DMS79 (cell line): ENCODE data around the gene CAMK1G.

Experiments
- DNase-seq: peaks from one replicate; lab custom pipeline; 2025; lab: John Stamatoyannopoulos, UW

CAMK1G gene

GRCh38 chr1:209600541-209600940 is 17.0 kb downstream of the CAMK1G start:
- no peak for DNase-seq

- DNase-seq, result no peak
Observed at GRCh38 chr1:209601809-209602657, 18.5 kb downstream of the CAMK1G start.

- DNase-seq, result no peak
Observed at GRCh38 chr1:209603877-209604276, 20.4 kb downstream of the CAMK1G start.

- no peak for DNase-seq
Observed at GRCh38 chr1:209607102-209607794, 23.7 kb downstream of the CAMK1G start.

GRCh38 chr1:209607795-209608178 is 24.3 kb downstream of the CAMK1G start:
- no peak for DNase-seq

GRCh38 chr1:209609041-209609790 is 25.7 kb downstream of the CAMK1G start:
- no peak for DNase-seq

GRCh38 chr1:209609791-209610630 is 26.5 kb downstream of the CAMK1G start:
- no peak for DNase-seq

- no peak for DNase-seq
Observed at GRCh38 chr1:209610631-209610905, 27.1 kb downstream of the CAMK1G start.

- DNase-seq, result no peak
Observed at GRCh38 chr1:209611771-209612570, 28.5 kb downstream of the CAMK1G start.

- no peak for DNase-seq
Observed at GRCh38 chr1:209612646-209613399, 29.3 kb downstream of the CAMK1G start.

GRCh38 chr1:209613400-209614150 is 30.1 kb downstream of the CAMK1G start:
- DNase-seq, result no peak

GRCh38 chr1:209614151-209614420 is 30.6 kb downstream of the CAMK1G start:
- no peak for DNase-seq

GRCh38 chr1:209614906-209615305 is 31.4 kb downstream of the CAMK1G start:
- no peak for DNase-seq

- DNase-seq, result no peak
Observed at GRCh38 chr1:209616366-209617046, 33.0 kb downstream of the CAMK1G start.

GRCh38 chr1:209617047-209617673 is 33.6 kb downstream of the CAMK1G start:
- no peak for DNase-seq

GRCh38 chr1:209617755-209618154 is 34.2 kb downstream of the CAMK1G start:
- DNase-seq, result no peak

- no peak for DNase-seq
Observed at GRCh38 chr1:209618291-209618690, 34.8 kb downstream of the CAMK1G start.

GRCh38 chr1:209618756-209619420 is 35.4 kb downstream of the CAMK1G start:
- no peak for DNase-seq
